Heart right ventricle (tissue), 16 donors: ENCODE results near the gene ZNF362. TPM values are rescaled to one million over a fixed set of nuclear protein-coding genes. Genes with fewer than 3 reads are reported as not detected.

Experiments
- ATAC-seq, 8 donors: fragments of 200-7000 bp; cut with Tn5 transposase; one replicate each; pipeline ENCODE4 v1.9.1; 2020; ENCODE audit warnings: mild to moderate bottlenecking in 8 of 8, moderate library complexity in 8 of 8, moderate number of reproducible peaks in 1 of 8
- DNase-seq, 2 donors: peaks; one replicate each; pipeline ENCODE4 v3.0.0-alpha.2; 2020
- H3K27ac ChIP-seq, 10 donors: fragments of 200-600 bp; sonication (generic) in 2 of 10; one replicate each; pipeline versions ENCODE4 v1.5.0 to v1.8.0; 2020 to 2022; ENCODE audit warnings: mild to moderate bottlenecking in 3 of 10
- H3K27me3 ChIP-seq, 7 donors: fragments of 200-600 bp; one replicate each; pipeline ENCODE4 v1.8.0; 2021 to 2022; ENCODE audit warnings: mild to moderate bottlenecking in 2 of 7
- H3K36me3 ChIP-seq, 9 donors: fragments of 200-600 bp; sonication (generic) in 1 of 9; one replicate each; pipeline versions ENCODE4 v1.5.0 to v1.8.0; 2020 to 2022; ENCODE audit warnings: mild to moderate bottlenecking in 2 of 9
- H3K4me1 ChIP-seq, 9 donors: fragments of 200-600 bp; sonication (generic) in 1 of 9; one replicate each; pipeline versions ENCODE4 v1.5.0 to v1.8.0; 2020 to 2022; ENCODE audit warnings: mild to moderate bottlenecking in 4 of 9
- H3K4me3 ChIP-seq, 10 donors: fragments of 200-600 bp; sonication (generic) in 2 of 10; one replicate each; pipeline versions ENCODE4 v1.5.0 to v1.8.0; 2020 to 2022; ENCODE audit warnings: mild to moderate bottlenecking in 7 of 10, moderate library complexity in 2 of 10
- H3K9me3 ChIP-seq, 11 donors: fragments of 200-600 bp in 10 of 11; sonication (generic) in 2 of 11; one replicate each; pipeline versions ENCODE4 v1.5.0 to v1.8.0; 2013 to 2022; ENCODE audit warnings: mild to moderate bottlenecking in 2 of 11, control low read depth in 1 of 11, moderate library complexity in 1 of 11
- WGBS, 2 donors: extraction: QIAGEN DNeasy Blood & Tissue Kit; methylation state at CpG; one replicate each; pipeline ENCODE4 v1.1.7; 2013; ENCODE audit warnings: inconsistent platforms in 1 of 2; 5-methylcytosine and 5-hydroxymethylcytosine counted together
- intact Hi-C, 10 donors: fragments of 100-400 bp; cut with DNase I; formaldehyde crosslinking; loops; one replicate each; pipeline versions ENCODE4 v1.11.1 to v1.14.2; 2022
- polyA plus RNA-seq, 2 donors: library from polyadenylated mRNA; stranded (reverse); fragments of 200-250 nt; gene quantifications; one replicate each; pipeline ENCODE4 v1.2.3, GENCODE V29; 2013
- total RNA-seq, 10 donors: library from RNA; stranded (reverse); fragmentation: NEBNext Ultra II Directional in 3 of 10; extraction: Animal tissue kit (Norgen Biotek cat#: 25700) in 3 of 10; gene quantifications; one replicate each; pipeline versions ENCODE4 v1.2.1 to v1.2.4, GENCODE V29; 2021 to 2023
- TF ChIP-seq, protein P1 (sequence below), 9 donors: fragments of 200-600 bp; sonication (generic) in 2 of 9; IDR thresholded peaks; one replicate each; pipeline versions ENCODE4 v1.5.0 to v1.8.0; 2021 to 2022; ENCODE audit warnings: antibody characterized with exemption in 9 of 9, mild to moderate bottlenecking in 5 of 9, moderate library complexity in 1 of 9
- donor health status: Arrhythmogenic right ventricular cardiomyopathy.
- donor health status: ischemic (EF 13 %, LVEDD 7.1; RV severe dilation, severe dysfunction).
- donor health status: healthy with polysubstance abuse.
- donor health status: DM: no; HTN: yes; CAD: no.
- donor health status: DM: no; HTN: no; CAD: no.
- donor health status: ischemic (EF 25% LVEDD 6.9; RV normal size, moderate dysfunction).
- donor health status: ischemic (EF 25% LVEDD 5.7; RV mildly dilated, moderate dysfunction).
- donor health status: healthy.
- donor health status: DM: yes; HTN: yes; CAD: no.
- donor health status: Ischemic cardiomyopathy.
- donor health status: ischemic (EF 35%, LVEDD 5.7; RV mildly dilated, moderate dysfunction).
- donor health status: nonischemic (EF 11% LVEDD 7.7; RV severe dilation, severe dysfunction).
- donor health status: DM: yes; HTN: yes; CAD: no.
- donor health status: PGD.
- donor health status: ischemic (EF 29% LVEDD 5.4; RV normal size, mild dysfunction).
- donor health status: nonischemic (EF 23%, LVEDD 6.1; RV moderate dilation, normal function).

The ZNF362 gene
- total and polyA plus RNA-seq, 12 donors = 9.1 to 39.2 (median 31.3) TPM

DNA sequence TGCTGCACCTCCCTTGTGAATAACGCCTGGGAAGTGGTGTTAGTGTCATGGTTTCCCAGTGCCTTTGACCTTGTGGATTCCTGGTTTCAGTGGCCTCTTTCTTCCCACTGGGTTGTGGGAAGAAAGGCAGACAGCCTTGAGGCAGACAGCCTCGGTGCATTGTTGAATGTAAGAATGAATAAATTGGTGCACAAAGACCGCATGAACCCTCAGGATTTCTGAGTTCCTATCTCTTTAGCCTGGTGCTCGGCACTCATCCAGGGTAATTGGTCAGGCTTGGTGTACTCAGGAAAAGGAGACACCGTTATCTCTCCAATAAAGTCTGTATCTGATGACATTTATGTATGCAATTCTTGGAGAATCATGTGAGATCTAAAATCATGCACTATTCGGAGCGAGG lies 5.1 kb downstream of the ZNF362 start:
- TF ChIP-seq, protein P1, sequence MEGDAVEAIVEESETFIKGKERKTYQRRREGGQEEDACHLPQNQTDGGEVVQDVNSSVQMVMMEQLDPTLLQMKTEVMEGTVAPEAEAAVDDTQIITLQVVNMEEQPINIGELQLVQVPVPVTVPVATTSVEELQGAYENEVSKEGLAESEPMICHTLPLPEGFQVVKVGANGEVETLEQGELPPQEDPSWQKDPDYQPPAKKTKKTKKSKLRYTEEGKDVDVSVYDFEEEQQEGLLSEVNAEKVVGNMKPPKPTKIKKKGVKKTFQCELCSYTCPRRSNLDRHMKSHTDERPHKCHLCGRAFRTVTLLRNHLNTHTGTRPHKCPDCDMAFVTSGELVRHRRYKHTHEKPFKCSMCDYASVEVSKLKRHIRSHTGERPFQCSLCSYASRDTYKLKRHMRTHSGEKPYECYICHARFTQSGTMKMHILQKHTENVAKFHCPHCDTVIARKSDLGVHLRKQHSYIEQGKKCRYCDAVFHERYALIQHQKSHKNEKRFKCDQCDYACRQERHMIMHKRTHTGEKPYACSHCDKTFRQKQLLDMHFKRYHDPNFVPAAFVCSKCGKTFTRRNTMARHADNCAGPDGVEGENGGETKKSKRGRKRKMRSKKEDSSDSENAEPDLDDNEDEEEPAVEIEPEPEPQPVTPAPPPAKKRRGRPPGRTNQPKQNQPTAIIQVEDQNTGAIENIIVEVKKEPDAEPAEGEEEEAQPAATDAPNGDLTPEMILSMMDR (IDR thresholded peaks at IDR 0.05) = no peak
- no peak for DNase-seq
- intact Hi-C loops = no loop called here
- peaks cover 0 to 13% (median 4%) of the 10 kb centered on the region in 9 donors for H3K36me3 ChIP-seq
- WGBS, 2 donors = 34 to 46% methylated on average over 7 of the region's 7 CpGs
- no peaks in the 10 kb centered on the region for H3K9me3 ChIP-seq
- H3K27me3 ChIP-seq = no peaks in the 10 kb centered on the region
- H3K4me1 ChIP-seq = peaks cover 43 to 88% (median 61%) of the 10 kb centered on the region in 9 donors
- ATAC-seq = no peak
- H3K4me3 ChIP-seq = no peak overlapping the region
- peak overlapping the region in 6 of 10 donors; percentile 4 to 67 (median 24) for H3K27ac ChIP-seq

GRCh38 chr1:33263890-33264504 lies 7.7 kb downstream of the ZNF362 start:
- H3K4me1 ChIP-seq = peaks cover 37 to 93% (median 59%) of the 10 kb centered on the region in 9 donors
- WGBS, 2 donors = 70 to 92% methylated on average over 5 of the region's 5 CpGs

DNA sequence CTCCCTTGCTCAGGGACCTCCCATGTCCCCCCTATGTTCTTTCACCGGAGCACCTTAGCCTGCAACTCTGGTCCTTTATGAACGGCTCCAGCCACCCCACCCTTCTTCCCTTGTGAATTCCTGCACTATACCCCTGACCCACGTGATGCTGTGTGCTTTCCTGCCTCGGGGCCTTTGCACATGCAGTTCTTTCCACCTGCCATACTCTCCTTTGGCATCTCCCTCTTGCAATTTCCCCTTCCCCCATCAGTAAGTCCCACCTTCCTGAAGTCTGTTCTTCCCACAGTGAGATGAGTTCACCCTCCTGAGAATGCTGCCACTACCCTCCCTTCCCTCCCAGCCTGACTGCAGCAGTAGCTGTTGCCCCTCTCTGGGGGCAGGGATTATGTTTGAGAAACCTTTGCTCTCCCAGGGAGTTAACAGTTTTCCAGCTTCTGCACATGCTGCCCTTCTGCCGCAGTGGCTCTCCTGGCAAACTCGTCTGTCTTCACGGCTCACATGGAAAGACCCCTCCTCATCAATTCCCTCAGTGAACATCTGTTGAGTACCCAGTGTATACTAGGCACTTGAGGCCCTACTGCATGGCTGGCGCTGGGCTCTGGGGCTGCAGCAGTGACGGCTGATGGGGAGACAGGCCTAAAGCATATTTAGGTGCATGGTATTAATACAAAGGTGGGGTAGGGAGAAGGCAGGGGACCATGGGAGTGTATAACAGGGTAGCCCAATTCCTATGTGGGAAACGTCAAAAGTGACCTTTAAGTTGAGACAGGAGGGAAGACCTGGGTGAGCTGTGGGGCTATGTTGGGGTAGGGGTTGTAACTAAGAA lies 9.7 kb downstream of the ZNF362 start:
- Histone ChIP-seq H3K27ac (peak overlapping the region in 5 of 10 donors; percentile 28 to 62 (median 41)), H3K4me3 (no peak overlapping the region), H3K27me3 (no peaks in the 10 kb centered on the region), H3K4me1 (peaks cover 19 to 90% (median 48%) of the 10 kb centered on the region in 9 donors), H3K9me3 (no peaks in the 10 kb centered on the region), H3K36me3 (peaks cover 0 to 27% (median 4%) of the 10 kb centered on the region in 9 donors)
- intact Hi-C loops = no loop called here
- ATAC-seq = no peak
- TF ChIP-seq, protein P1 (IDR thresholded peaks at IDR 0.05) = no peak
- 79 to 83% methylated on average over 10 of the region's 10 CpGs for WGBS, 2 donors
- DNase-seq = no peak

More at GRCh38 chr1:33263890-33264504, 7.7 kb downstream of the ZNF362 start:
- ATAC-seq = peak in 1 of 8 donors; percentile 34
- peaks cover 0 to 19% (median 4%) of the 10 kb centered on the region in 9 donors for H3K36me3 ChIP-seq
- TF ChIP-seq, protein P1 (IDR thresholded peaks at IDR 0.05) = no peak
- no peaks in the 10 kb centered on the region for H3K27me3 ChIP-seq
- H3K9me3 ChIP-seq = no peaks in the 10 kb centered on the region
- intact Hi-C loops = no loop called here
- no peak for DNase-seq
- H3K27ac ChIP-seq = peak overlapping the region in 4 of 10 donors; percentile 0 to 62 (median 34)
- H3K4me3 ChIP-seq = no peak overlapping the region

- ATAC-seq = no peak
- Histone ChIP-seq H3K9me3 (no peaks in the 10 kb centered on the region), H3K36me3 (peaks cover 0 to 28% (median 4%) of the 10 kb centered on the region in 9 donors), H3K27me3 (no peaks in the 10 kb centered on the region), H3K4me3 (no peak overlapping the region), H3K4me1 (peaks cover 11 to 88% (median 44%) of the 10 kb centered on the region in 9 donors), H3K27ac (no peak overlapping the region)
- intact Hi-C loops = no loop called here
- 92% methylated on average over 6 of the region's 6 CpGs for WGBS, 2 donors
- no peak for DNase-seq
- TF ChIP-seq, protein P1 (IDR thresholded peaks at IDR 0.05) = no peak
Observed at GRCh38 chr1:33266766-33267165, 10.5 kb downstream of the ZNF362 start.
